Measurements from ENCODE around the gene ZNF408.

GRCh38 chr11:46662366-46662765 is 38.5 kb upstream of the ZNF408 start:
- TF ChIP-seq EZH2 (IDR thresholded peaks at IDR 0.05; ENCODE audit: borderline replicate concordance) = no peak
- TF ChIP-seq CTCF (IDR thresholded peaks at IDR 0.05; ENCODE audit: poor library complexity) = no peak
- no peak for TF ChIP-seq EZH2phosphoT487 (IDR thresholded peaks at IDR 0.05; ENCODE audit: low read depth, severe bottlenecking, unreplicated experiment)
